ENCODE measurements around the gene MRPL49. TPM values are rescaled to one million over a fixed set of nuclear protein-coding genes. Genes with fewer than 3 reads are reported as not detected.
"Not testable (repeated sequence)": the region's sequence is repeated elsewhere in the genome, so short reads cannot be mapped to it uniquely, and the experiment has no call there.

The MRPL49 gene
- total RNA-seq, 2 experiments from 2014 or later: 53.0 to 53.3 TPM

- Mint-ChIP-seq H3K9me3 (no peaks in the 10 kb centered on the region), H3K27ac (peak within 1 kb of the TSS; percentile 24), H3K4me1 (ENCODE audit: low read depth) (no peaks in the 10 kb centered on the region), H3K36me3 (ENCODE audit: low read depth) (no peaks in the 10 kb centered on the region), H3K27me3 (no peaks in the 10 kb centered on the region), H3K4me3 (no peak within 1 kb of the TSS)
- ATAC-seq (ENCODE audit: poor library complexity): no peak
- TF ChIP-seq, protein P1, sequence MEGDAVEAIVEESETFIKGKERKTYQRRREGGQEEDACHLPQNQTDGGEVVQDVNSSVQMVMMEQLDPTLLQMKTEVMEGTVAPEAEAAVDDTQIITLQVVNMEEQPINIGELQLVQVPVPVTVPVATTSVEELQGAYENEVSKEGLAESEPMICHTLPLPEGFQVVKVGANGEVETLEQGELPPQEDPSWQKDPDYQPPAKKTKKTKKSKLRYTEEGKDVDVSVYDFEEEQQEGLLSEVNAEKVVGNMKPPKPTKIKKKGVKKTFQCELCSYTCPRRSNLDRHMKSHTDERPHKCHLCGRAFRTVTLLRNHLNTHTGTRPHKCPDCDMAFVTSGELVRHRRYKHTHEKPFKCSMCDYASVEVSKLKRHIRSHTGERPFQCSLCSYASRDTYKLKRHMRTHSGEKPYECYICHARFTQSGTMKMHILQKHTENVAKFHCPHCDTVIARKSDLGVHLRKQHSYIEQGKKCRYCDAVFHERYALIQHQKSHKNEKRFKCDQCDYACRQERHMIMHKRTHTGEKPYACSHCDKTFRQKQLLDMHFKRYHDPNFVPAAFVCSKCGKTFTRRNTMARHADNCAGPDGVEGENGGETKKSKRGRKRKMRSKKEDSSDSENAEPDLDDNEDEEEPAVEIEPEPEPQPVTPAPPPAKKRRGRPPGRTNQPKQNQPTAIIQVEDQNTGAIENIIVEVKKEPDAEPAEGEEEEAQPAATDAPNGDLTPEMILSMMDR (IDR thresholded peaks at IDR 0.05): no peak
- H3K36me3 ChIP-seq (ENCODE audit: insufficient read depth, low read length): no peaks in the 10 kb centered on the region
- no peak for DNase-seq
- H3K27ac ChIP-seq (ENCODE audit: low read depth in 1 of 2, low read length in 2 of 2): no peak within 1 kb of the TSS
- H3K4me1 ChIP-seq (ENCODE audit: insufficient read depth, low read length): peaks cover 9% of the 10 kb centered on the region
- intact Hi-C loops (cut with DNase I, micrococcal nuclease): no loop called here
- no peaks in the 10 kb centered on the region for H3K9me3 ChIP-seq (ENCODE audit: control insufficient read depth in 1 of 2, insufficient read depth in 1 of 2, low read length in 2 of 2)
- POLR2A ChIA-PET: no interaction called here
- no peak within 1 kb of the TSS for H3K4me3 ChIP-seq (ENCODE audit: low read length)
- CTCF ChIA-PET: no interaction called here
- no peaks in the 10 kb centered on the region for H3K27me3 ChIP-seq (ENCODE audit: control insufficient read depth in 1 of 2, insufficient read depth in 2 of 2, low read length in 2 of 2)
Observed at GRCh38 chr11:65170058-65170534, 48.0 kb downstream of the MRPL49 start, which contains the start of gene SPDYC. Gene SPDYC, plus strand, starts transcription at chr11:65170233. Its CDS starts 1,125 bp downstream, at chr11:65171358.

DNA sequence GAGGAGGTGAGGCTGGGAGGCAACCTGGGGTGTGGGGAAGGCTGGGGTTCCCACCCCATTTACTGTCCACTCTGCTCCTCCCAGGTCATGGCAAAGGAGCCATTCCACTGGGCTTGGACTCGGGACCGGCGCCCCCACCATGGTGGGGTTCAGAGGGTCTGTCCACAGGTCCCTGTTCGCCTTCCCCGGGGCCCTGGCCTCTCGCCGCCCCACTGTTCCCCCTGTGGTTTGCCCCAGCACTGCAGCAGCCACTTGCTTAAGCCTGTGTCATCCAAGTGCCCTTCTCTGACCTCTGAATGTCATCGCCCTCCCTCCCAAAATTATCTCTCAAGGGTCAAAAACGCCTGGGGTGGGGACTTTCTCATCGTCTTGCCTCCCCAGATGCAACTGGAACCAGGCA is 50.5 kb downstream of the MRPL49 start:
- Mint-ChIP-seq H3K4me3 (no peak overlapping the region), H3K4me1 (ENCODE audit: low read depth) (no peaks in the 10 kb centered on the region), H3K36me3 (ENCODE audit: low read depth) (no peaks in the 10 kb centered on the region), H3K27ac (no peak overlapping the region), H3K9me3 (no peaks in the 10 kb centered on the region), H3K27me3 (no peaks in the 10 kb centered on the region)
- ATAC-seq (ENCODE audit: poor library complexity): no peak
- H3K4me3 ChIP-seq (ENCODE audit: low read length): no peak overlapping the region
- no peaks in the 10 kb centered on the region for H3K9me3 ChIP-seq (ENCODE audit: control insufficient read depth in 1 of 2, insufficient read depth in 1 of 2, low read length in 2 of 2)
- POLR2A ChIA-PET: no interaction called here
- H3K36me3 ChIP-seq (ENCODE audit: insufficient read depth, low read length): no peaks in the 10 kb centered on the region
- intact Hi-C loops (cut with DNase I, micrococcal nuclease): no loop called here
- no peak for DNase-seq
- H3K27ac ChIP-seq (ENCODE audit: low read depth in 1 of 2, low read length in 2 of 2): no peak overlapping the region
- CTCF ChIA-PET: no interaction called here
- TF ChIP-seq, protein P1 (IDR thresholded peaks at IDR 0.05): no peak
- no peaks in the 10 kb centered on the region for H3K27me3 ChIP-seq (ENCODE audit: control insufficient read depth in 1 of 2, insufficient read depth in 2 of 2, low read length in 2 of 2)
- peaks cover 9% of the 10 kb centered on the region for H3K4me1 ChIP-seq (ENCODE audit: insufficient read depth, low read length)

GRCh38 chr11:65174571-65175010 is 52.5 kb downstream of the MRPL49 start:
- H3K4me1 ChIP-seq (ENCODE audit: insufficient read depth, low read length); H3K36me3 Mint-ChIP-seq (ENCODE audit: low read depth); H3K27ac Mint-ChIP-seq; H3K4me3 ChIP-seq (ENCODE audit: low read length); H3K4me1 Mint-ChIP-seq (ENCODE audit: low read depth); H3K9me3 Mint-ChIP-seq; H3K27me3 ChIP-seq (ENCODE audit: control insufficient read depth in 1 of 2, insufficient read depth in 2 of 2, low read length in 2 of 2); CTCF ChIA-PET; H3K36me3 ChIP-seq (ENCODE audit: insufficient read depth, low read length); H3K27me3 Mint-ChIP-seq; H3K4me3 Mint-ChIP-seq; H3K9me3 ChIP-seq (ENCODE audit: control insufficient read depth in 1 of 2, insufficient read depth in 1 of 2, low read length in 2 of 2); intact Hi-C loops (cut with DNase I, micrococcal nuclease); DNase-seq; H3K27ac ChIP-seq (ENCODE audit: low read depth in 1 of 2, low read length in 2 of 2); ATAC-seq (ENCODE audit: poor library complexity): not testable (repeated sequence)
- POLR2A ChIA-PET: interaction anchor here (1.0 kb wide), 1 partner anchor 40 kb away, joined by 4 read pairs; no protein-coding TSS in a partner anchor

Small RNA genes within 50 kb of the gene (microRNA-seq; reads per million reads assigned to microRNA genes)
- gene MIR6751 (ENCODE audit: borderline microRNAs expressed, borderline replicate concordance): not detected

Other genes starting within 250 kb of the MRPL49 start
- 100 to 1,000 TPM; 132 to 139 TPM for gene EHD1, start 243.7 kb upstream of the MRPL49 start, total RNA-seq
- gene ATG2A, start 205.1 kb upstream of the MRPL49 start, total RNA-seq: 100 to 1,000 TPM; 189 to 198 TPM
- 10 to 100 TPM; 16.8 to 18.3 TPM for gene PPP2R5B, start 197.6 kb upstream of the MRPL49 start, total RNA-seq
- under 1 TPM; 0.49 to 0.56 TPM for gene GPHA2, start 186.4 kb upstream of the MRPL49 start, total RNA-seq
- under 1 TPM; 0.50 to 0.55 TPM for gene MAJIN, start 150.2 kb upstream of the MRPL49 start, total RNA-seq
- not detected for gene BATF2, start 125.3 kb upstream of the MRPL49 start, total RNA-seq
- gene ARL2, start 108.2 kb upstream of the MRPL49 start, total RNA-seq: 10 to 100 TPM; 10.5 to 11.1 TPM
- 10 to 100 TPM; 13.9 to 14.7 TPM for gene SNX15, start 94.9 kb upstream of the MRPL49 start, total RNA-seq
- under 1 TPM; 0.49 to 0.78 TPM for gene SAC3D1, start 81.1 kb upstream of the MRPL49 start, total RNA-seq
- 1 to 10 TPM; 7.7 to 9.2 TPM for gene NAALADL1, start 63.8 kb upstream of the MRPL49 start, total RNA-seq
- under 1 TPM; 0.77 to 0.84 TPM for gene CDCA5, start 38.3 kb upstream of the MRPL49 start, total RNA-seq
- gene ZFPL1, start 38.1 kb upstream of the MRPL49 start, total RNA-seq: 10 to 100 TPM; 46.2 to 47.7 TPM
- gene VPS51, start 26.1 kb upstream of the MRPL49 start, total RNA-seq: 100 to 1,000 TPM; 243 to 246 TPM
- gene TM7SF2, start 10.4 kb upstream of the MRPL49 start, total RNA-seq: 10 to 100 TPM; 20.0 to 20.4 TPM
- 1 to 10 TPM; 9.0 to 9.5 TPM for gene ZNHIT2, start 4.6 kb upstream of the MRPL49 start, total RNA-seq
- gene FAU, start 187 bp upstream of the MRPL49 start, total RNA-seq: 1,000 to 10,000 TPM; 1,937 to 1,976 TPM
- gene SYVN1, start 12.2 kb downstream of the MRPL49 start, total RNA-seq: 10 to 100 TPM; 89.1 to 96.8 TPM
- gene SPDYC, start 47.9 kb downstream of the MRPL49 start, total RNA-seq: not detected
- gene CAPN1, start 59.6 kb downstream of the MRPL49 start, total RNA-seq: 10 to 100 TPM; 80.3 to 83.2 TPM
- gene POLA2, start 139.6 kb downstream of the MRPL49 start, total RNA-seq: 10 to 100 TPM in 1 of 2 experiments, 1 to 10 TPM in 1; 9.6 to 10.6 TPM
- under 1 TPM in 1 of 2 experiments, not detected in 1; 0.96 TPM for gene CDC42EP2, start 192.5 kb downstream of the MRPL49 start, total RNA-seq
- 10 to 100 TPM; 50.3 to 60.1 TPM for gene DPF2, start 211.5 kb downstream of the MRPL49 start, total RNA-seq
- gene TIGD3, start 232.4 kb downstream of the MRPL49 start, total RNA-seq: under 1 TPM; 0.73 to 0.85 TPM